Amygdala (tissue), 56 donors: ENCODE measurements around the gene TULP4.
"Not testable (repeated sequence)": the region's sequence is repeated elsewhere in the genome, so short reads cannot be mapped to it uniquely, and the experiment has no call there.

Source experiments
- DNase-seq, 56 donors: peaks; one replicate each; lab custom pipeline; 2025; lab: John Stamatoyannopoulos, UW

Gene TULP4

DNA sequence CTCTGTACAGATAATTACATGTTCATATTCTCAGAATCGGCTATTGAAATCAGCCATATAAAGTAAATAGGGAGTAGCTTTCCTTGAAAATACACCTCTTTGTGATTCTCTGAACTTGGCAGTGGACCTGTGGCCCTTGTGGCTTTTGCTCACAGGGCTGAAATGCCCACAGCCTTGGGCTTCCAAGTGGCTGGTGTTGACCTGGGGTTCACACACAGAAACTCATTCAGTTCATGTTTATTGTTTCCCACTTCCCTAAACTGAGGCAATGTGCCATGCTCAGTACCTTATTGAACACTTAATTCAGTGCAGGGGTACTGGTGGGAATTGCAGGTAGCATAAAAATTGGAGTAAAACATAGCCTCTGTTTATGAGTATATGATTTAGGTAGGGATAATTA lies 19.1 kb upstream of the TULP4 start:
- DNase-seq: no peak

DNA sequence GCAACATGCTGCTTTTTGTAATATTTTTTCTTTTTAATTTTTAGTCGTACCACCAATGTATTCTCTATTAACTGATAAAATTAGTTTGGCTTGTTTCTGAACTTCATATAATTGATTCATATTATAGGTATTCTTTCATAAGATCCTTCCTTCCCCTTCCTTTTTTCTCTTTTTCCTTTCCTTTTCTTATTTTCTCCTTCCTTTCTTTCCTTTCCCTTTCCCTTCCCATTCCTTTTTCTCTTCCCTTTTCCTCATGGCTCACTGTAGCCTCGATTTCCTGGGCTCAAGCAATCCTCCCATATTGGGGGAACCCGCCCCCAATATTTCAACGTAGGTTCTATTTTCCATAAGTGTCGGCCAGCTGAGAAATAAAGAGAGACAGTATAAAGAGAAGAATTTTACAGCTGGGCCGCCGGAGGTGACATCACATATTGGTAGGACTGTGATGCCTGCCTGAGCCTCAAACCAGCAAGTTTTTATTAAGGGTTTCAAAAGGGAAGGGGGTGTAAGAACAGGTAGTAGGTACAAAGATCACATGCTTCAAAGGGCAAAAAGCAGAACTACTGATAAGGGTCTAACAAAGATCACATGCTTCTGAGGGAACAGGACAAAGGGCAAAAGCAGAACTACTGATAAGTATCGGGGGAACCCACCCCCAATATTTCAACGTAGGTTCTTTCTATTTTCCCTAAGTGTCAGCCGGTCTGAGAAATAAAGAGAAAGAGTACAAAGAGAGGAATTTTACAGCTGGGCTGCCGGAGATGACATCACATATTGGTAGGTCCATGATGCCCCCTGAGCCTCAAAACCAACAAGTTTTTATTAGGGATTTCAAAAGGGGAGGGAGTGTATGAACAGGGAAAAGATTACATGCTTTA lies 16.1 kb upstream of the TULP4 start:
- not testable (repeated sequence) for DNase-seq

DNA sequence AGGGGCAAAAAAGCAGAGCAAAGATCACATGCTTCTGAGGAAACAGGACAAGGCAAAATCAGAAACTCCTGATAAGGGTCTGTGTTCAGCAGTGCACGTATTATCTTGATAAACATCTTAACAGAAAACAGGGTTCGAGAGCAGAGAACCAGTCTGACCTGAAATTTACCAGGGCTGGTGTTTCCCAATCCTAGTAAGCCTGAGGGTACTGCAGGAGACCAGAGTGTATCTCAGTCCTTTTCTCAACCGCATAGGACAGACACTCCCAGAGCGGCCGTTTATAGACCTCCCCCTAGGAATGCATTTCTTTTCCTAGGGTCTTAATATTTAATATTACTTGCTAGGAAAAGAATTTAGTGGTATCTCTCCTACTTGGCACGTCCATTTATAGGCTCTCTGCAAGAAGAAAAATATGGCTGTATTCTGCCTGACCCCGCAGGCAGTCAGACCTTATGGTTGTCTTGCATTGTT lies 15.4 kb upstream of the TULP4 start:
- DNase-seq: not testable (repeated sequence)

DNA sequence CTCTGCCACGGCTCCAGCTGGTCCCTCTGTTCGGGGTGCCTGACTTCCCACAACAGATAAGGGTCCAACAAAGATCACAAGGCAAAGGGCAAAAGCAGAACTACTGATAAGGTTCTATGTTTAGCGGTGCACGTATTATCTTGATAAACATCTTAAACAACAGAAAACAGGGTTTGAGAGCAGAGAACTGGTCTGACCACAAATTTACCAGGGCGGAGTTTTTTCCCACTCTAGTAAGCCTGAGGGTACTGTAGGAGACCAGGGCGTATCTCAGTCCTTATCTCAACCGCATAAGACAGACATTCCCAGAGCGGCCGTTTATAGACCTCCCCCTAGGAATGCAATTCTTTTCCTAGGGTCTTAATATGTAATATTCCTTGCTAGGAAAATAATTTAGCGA lies 14.6 kb upstream of the TULP4 start:
- not testable (repeated sequence) for DNase-seq

DNA sequence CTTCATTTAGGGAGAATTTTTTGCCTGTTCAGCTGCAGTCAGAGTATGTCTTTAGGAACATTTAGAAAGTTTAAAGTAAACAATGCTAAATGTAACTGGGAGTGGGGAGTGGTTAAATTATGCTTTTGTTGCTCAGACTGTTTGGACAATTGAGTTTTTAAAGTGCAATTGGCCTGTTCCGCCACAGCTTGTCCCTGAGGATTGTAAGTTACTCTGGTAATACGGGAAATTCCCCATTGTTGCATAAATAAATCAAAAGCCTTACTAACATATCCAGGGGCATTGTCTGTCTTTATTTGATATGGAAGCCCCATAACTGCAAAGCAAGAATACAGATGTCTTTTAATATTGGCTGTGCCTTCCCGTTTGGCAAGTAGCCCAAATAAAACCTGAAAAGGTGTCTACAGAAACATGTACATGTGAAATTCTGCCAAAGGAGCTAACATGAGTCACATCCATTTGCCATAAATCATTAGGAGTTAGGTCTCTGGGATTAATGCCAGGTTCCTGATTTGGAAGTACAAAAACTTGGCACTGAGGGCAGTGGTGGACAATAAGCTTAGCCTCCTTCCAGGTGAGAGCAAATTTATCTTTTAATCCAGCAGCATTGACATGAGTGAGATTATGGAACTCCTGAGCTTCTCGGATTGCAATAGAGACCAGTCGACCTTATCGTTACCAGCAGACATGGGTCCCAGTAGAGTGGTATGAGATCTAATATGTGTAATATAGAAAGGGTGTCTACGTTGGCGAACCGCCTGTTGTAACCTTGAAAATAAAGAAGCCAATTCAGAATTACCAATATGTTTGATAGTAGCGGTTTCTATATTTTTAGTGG lies 11.7 kb upstream of the TULP4 start:
- not testable (repeated sequence) for DNase-seq

DNA sequence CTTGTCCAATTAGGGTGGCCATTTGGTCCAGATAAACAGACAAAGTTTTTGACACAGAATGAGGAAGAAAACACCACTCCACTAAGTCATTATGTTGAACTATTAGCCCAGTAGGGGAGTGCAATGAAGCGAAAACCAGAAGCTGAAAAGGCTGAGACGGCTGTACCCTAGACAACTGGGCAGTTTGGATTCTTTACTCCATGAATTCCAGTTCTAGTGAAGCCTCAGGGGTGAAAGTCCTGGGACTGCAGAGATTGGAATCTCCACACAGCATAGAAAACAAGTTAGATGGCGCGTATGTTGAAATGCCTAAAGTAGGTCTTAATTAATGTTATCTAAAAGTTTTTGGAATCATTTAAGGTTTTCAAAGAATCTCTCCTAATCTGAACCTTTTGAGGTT lies 10.7 kb upstream of the TULP4 start:
- DNase-seq: not testable (repeated sequence)

DNA sequence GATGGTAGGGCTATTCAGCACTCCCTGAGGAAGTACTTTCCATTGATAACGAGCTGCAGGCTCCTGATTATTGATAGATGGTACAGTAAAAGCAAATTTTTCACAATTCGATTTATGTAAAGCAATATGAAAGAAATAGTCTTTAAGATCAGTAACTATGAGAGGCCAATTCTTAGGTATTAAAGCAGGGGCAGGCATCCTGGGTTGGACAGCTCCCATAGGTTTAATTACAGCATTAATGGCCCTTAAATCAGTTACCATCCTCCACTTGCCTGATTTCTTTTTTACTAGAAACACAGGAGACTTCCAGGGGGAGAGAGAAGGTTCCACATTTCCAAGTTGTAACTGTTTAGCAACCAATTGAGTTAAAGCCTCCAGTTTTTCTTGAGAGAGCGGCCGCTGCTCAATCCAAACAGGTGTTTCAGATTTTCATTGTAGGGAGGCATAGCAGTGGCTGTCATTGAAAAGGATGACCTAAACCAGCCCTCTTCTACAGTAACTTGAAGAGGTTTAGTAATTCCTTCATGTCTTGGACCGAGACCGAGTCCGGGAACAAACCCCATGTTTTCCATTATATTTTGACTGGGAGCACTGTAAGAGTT lies 10.0 kb upstream of the TULP4 start:
- not testable (repeated sequence) for DNase-seq

DNA sequence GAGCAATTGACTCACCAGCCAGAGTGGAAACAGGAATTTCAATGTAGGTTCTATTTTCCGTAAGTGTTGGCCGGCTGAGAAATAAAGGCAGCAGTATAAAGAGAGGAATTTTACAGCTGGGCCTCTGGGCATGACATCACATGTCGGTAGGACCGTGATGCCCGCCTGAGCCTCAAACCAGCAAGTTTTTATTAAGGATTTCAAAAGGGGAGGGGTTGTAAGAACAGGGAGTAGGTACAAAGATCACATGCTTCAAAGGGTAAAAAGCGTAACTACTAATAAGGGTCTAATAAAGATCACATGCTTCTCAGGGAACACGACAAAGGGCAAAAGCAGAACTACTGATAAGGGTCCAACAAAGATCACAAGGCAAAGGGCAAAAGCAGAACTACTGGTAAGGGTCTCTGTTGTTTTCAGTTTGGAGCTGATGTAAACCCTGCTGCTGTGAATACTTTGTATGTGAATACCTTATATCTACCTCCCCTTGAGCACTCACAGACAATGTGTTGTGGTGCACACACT lies 9.0 kb upstream of the TULP4 start:
- peak in 2 of 56 donors; percentile 3 to 29 for DNase-seq

DNA sequence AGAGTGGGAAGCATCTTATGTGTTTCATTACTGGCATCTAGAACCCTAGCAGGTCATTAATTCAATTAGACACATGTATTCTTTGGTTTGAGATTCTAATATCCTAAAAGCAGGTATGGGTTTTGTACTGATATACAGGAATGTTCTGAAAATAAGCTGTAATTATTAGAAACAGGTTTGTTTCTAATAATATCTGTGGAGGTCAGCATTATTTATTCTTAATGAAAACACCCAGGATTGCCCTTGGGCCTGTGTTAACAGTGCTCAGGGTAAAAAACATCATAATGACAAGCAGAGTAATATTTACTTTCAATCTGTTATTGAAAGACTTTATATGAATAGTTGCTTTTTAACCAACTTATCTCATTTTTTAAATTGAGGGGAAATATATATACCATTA lies 8.0 kb upstream of the TULP4 start:
- no peak for DNase-seq

DNA sequence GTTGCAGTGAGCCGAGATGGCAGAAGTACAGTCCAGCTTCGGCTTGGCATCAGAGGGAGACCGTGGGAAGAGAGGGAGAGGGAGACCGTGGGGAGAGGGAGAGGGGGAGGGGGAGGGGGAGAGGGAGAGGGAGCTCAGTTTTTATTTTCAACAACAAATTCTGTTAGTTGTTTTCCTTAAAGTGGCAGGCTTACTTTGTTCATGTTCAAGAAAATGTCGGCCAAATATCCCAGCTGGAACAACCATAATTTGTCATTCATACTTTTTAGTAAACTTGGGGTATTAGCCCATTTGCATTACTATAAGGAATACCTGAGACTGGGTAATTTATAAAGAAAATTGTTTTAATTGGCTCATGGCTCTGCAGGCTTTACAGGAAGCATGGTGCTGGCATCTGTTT lies 2.5 kb upstream of the TULP4 start:
- DNase-seq: no peak

DNA sequence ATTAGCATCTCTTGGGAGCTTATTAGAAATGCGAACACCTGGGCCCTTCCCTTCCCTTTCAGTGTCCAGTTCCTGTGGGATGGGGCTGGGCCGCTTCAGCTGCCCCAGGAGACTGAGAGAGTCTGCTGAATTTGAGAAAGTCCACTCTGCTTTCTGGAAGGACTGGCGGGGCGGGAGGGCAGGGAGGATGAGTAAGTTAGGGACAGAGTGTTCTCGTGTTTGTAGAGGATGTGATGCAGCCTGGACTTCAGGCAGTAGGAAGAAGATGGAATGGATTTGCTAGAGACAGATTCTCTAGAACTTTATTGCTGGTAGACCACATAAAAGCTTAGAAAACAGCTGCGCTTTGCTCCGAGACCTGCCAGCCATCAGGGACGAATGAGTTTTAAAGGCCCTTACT lies 1.1 kb upstream of the TULP4 start:
- DNase-seq: no peak

DNA sequence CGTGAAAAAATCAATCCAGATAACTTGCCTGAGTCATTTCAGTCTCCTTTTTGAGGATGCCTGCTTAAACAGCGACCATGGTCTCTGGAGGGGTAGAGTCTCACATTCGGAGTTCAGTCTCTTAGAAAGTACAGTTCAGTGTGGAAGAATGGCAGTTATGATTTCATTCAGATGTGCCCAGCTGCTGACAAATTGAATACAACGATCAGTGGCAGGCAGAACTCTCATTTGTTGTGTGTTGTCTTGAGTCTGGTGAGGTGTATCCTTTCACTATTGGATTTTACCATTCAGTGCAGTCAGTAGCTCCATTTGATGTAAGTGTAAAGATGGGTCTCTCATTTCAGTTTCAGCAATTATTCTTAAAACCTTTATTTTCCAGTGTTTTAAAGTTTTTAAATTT lies 639 bp upstream of the TULP4 start:
- DNase-seq: no peak

DNA sequence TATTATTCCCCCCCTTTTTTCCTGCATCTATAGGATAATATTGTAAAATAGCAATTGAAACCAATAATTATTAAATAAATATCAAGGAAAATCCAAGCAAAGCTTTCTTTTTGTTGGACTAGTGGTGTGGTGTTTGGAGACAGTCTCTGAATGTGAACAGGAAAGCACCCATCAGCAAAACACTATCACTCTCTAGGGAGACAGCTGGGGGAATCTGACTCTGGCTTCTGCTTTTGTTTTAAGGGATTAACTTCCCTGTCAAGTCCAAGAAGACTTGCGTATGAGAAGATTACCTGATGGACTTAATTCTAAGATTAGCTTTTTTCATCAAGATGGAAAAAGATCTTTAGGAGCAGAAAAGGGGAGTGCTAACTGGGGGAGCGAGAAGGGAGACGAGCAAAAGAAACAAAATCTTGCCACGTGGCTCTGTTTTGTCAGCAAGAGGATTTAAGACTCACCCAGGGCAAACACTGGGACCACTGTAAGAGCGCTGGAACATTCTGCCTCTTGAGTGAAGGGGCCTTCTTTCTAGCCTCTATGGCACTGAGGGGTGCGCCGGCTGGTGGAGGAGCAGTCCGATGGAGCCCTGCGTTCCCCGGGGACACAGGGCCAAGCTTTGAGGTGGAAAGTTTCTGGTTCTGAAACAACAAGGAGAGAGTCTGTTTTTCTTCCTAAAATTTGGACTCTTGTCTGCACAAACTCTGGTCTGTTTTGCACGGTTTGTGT lies 570 bp downstream of the TULP4 start:
- peak in 17 of 56 donors; percentile 6 to 33 (median 20) for DNase-seq

DNA sequence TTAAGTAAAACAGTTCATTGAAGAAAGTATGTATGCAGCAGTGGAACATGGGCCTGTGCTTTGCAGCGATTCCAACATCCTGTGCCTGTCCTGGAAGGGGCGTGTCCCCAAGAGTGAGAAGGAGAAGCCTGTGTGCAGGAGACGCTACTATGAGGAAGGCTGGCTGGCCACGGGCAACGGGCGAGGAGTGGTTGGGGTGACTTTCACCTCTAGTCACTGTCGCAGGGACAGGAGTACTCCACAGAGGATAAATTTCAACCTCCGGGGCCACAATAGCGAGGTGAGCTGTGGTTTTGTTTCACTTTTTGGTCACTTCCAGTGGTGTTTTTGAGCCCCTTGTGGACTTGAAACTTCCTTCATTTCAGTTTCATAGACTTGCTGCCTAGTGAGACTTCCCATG lies 1.7 kb downstream of the TULP4 start:
- DNase-seq: no peak

DNA sequence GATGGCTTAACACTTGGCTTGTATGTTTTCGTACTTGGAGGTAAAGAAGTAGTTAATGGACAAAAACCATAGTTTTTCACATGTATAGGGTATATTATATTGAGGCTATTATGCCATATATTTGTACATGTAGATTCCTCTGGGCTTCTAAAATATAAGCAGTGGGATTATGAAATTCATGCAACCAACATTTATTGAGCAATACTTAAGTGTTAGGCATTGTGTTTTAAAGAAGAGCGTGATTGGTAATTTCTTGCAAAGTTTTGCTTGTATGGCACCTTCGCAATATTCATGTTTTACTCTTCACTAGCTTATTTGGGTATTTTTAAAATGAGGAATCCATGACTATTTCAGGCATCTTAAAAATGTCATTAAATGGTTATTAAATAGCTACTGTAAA lies 2.5 kb downstream of the TULP4 start:
- no peak for DNase-seq

DNA sequence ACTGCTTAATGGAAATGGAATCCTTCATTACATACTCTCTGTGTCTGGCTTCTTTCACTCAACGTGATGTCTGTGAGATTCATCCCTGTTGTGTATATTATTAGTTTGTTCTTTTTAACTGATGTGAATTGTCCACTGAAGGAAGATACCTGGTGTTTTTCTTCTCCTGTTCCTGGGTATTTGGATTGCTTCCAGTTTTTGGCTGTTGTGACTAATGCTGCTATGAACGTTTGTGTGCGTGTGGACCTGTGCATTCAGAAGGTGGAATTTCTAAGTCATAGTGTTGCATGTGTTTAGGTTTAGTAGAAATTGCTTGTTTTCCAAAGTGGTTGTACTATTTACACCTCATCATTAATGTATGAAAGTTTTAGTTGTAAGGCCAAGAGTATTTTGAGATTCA lies 3.8 kb downstream of the TULP4 start:
- DNase-seq: no peak

DNA sequence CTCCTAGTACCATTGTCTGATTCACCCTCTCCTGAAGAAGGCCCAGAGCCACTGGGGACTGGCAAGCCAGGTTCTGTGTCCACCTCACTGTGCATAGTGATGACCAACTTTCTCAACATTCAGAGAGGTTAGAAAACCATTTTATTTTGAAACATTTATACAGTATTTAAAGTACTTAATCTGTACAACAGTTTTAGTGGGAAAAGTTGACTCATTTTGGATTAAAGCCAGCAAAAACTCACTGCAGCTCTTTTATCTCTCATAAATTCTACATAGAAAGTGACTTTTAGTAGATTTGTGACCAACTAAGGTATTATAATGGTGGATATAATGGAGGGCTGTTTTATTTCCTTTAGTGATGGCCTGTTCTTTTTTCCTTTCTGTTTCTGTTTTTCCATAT lies 9.7 kb downstream of the TULP4 start:
- DNase-seq: no peak

DNA sequence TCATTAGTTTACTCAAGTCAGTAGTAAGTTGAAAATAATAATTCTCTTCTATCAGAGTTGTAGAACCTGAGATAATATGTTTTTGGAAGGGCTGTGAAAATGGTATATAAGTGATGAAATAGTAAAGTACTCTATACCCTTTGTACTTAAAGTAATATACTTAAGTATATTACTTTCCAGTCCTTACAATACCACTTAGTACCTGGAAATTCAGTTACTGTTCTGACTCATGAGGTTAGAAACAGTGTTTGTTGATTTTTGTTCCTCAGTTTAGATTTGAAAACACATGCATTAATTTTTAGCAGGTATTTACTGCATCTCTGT lies 10.1 kb downstream of the TULP4 start:
- no peak for DNase-seq

DNA sequence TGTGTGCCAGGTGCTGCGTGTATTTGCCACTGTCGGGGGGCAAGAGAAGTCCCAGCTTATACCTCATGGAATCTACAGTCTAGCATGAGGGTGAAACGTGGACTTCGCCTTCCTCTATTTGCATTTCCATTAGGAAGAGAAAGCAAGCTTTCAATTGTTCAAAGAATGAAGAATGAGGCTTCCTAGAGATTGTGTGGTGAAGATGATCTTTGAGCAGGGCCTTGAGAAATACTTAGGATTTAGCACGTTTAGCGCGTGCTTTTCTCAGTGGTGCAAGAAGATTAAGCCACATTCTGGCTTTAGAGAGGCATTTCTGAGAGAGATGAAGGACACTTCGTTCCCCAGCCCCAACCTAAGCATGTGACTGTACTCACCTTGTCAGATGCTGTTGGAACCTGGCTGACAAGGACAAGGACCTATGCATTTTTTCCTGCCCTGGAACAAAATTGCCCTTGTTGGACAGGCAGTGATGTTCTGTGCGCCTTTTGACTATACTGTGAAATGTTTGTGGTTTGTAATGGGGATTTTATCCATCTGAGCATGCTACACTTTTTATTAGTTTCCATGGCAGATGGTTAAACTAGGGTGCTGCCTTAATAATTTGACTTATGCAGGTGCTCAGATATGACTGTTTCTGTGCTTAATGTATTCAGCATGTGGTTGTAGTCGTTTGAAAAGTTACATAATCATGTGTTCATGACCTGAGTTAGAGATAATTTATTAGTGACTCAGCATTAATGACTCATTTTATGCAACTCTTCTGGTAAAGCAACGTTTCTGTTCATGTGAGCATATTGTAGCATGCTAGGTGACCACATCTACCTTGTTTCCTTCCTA lies 10.7 kb downstream of the TULP4 start:
- no peak for DNase-seq
